Breast epithelium (tissue), 3 donors: Measurements from ENCODE around the gene TRMT2A.

Experiments used
- POLR2AphosphoS5 ChIP-seq, 3 donors: sonication (generic); formaldehyde crosslinking; IDR thresholded peaks; one replicate each; pipeline ENCODE4 v1.6.1; 2017; ENCODE audit warnings: antibody characterized with exemption in 3 of 3
- TF ChIP-seq, protein P1 (sequence below), 3 donors: fragments of 450-650 bp; IDR thresholded peaks; one replicate each; pipeline ENCODE4 v1.5.1; 2016 to 2017; ENCODE audit warnings: antibody characterized with exemption in 3 of 3, mild to moderate bottlenecking in 3 of 3, moderate library complexity in 3 of 3

DNA sequence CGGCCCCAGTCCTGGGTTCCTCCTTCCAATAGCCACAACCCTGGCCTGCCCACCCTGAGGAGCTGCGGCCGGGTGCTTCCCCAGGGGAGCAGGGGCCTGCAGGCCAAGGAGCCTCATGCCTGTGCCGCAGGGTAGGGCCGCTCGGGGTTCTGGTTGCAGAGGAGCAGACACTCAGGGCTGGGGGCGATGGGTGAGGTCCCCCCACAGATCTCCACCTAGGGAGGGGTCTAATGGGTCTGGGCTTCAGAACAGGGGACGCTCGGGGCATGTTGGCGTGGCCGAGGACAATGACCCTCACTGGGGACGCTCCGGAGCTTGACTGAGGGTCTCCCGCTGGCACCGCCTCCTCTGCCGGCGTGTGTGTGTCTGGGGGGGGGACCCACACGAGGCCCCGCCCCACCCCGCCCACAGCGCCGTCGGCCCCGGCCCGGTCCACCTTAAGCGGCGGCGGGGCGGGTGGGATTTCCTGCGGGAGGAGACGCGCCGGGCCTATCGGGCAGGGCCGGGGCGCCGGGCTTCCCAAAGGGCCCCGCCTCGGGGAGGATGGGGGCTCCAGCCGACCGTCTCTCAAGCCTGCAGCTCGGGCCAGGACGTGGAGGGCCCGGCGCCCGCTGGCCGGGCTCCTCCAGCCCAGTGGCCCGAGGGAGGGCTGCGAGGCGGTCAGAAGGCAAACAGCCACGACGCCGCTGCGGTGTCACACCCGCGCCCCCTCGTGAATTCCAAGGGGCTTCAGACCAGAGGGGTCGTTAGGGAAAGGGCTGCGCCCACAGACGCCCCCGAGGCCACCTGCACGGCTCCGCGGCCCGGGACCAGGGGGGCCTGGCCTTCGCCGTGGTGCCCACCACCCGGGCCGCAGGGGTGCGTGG is 13.9 kb upstream of the TRMT2A start:
- TF ChIP-seq, protein P1, sequence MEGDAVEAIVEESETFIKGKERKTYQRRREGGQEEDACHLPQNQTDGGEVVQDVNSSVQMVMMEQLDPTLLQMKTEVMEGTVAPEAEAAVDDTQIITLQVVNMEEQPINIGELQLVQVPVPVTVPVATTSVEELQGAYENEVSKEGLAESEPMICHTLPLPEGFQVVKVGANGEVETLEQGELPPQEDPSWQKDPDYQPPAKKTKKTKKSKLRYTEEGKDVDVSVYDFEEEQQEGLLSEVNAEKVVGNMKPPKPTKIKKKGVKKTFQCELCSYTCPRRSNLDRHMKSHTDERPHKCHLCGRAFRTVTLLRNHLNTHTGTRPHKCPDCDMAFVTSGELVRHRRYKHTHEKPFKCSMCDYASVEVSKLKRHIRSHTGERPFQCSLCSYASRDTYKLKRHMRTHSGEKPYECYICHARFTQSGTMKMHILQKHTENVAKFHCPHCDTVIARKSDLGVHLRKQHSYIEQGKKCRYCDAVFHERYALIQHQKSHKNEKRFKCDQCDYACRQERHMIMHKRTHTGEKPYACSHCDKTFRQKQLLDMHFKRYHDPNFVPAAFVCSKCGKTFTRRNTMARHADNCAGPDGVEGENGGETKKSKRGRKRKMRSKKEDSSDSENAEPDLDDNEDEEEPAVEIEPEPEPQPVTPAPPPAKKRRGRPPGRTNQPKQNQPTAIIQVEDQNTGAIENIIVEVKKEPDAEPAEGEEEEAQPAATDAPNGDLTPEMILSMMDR (IDR thresholded peaks at IDR 0.05), result no peak
- no peak for TF ChIP-seq POLR2AphosphoS5 (IDR thresholded peaks at IDR 0.05)
